ENCODE data around the gene ZNF622. TPM values are rescaled to one million over a fixed set of nuclear protein-coding genes. Genes with fewer than 3 reads are reported as not detected.

ZNF622 gene
- total RNA-seq, 1 experiment from 2014 or later, result 25.2 TPM

DNA sequence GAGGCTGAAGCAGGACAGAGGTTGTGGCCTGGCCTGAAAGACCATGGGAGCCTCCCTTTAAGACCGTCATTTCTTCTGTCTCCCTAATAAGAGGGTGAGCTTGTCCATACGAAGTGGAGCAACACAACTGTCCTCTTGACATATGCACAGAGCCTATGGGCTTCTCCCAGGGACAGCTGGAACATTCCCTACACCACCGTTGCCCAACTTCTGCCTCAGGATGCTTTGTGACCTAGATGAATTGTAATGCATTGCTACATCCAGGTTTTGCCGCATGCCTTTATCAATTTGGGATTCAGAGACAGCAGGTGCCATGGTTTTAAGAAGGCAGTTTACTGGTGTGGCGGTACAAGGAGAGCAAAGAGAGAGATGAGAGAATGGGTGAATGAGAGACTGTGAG is 34.4 kb upstream of the ZNF622 start (continued):
- TF ChIP-seq EGR1 (IDR thresholded peaks at IDR 0.05; ENCODE audit: low read depth) (no peak), JUND (IDR thresholded peaks at IDR 0.05) (no peak), POLR2AphosphoS5 (IDR thresholded peaks at IDR 0.05; ENCODE audit: low read depth, low read length) (no peak), RAD21 (IDR thresholded peaks at IDR 0.05; ENCODE audit: low read depth) (no peak), ELF1 (IDR thresholded peaks at IDR 0.05; ENCODE audit: borderline replicate concordance, low read depth) (no peak), SRF (IDR thresholded peaks at IDR 0.05; ENCODE audit: low read depth) (no peak)
- TF ChIP-seq, protein P1, sequence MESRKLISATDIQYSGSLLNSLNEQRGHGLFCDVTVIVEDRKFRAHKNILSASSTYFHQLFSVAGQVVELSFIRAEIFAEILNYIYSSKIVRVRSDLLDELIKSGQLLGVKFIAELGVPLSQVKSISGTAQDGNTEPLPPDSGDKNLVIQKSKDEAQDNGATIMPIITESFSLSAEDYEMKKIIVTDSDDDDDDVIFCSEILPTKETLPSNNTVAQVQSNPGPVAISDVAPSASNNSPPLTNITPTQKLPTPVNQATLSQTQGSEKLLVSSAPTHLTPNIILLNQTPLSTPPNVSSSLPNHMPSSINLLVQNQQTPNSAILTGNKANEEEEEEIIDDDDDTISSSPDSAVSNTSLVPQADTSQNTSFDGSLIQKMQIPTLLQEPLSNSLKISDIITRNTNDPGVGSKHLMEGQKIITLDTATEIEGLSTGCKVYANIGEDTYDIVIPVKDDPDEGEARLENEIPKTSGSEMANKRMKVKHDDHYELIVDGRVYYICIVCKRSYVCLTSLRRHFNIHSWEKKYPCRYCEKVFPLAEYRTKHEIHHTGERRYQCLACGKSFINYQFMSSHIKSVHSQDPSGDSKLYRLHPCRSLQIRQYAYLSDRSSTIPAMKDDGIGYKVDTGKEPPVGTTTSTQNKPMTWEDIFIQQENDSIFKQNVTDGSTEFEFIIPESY (IDR thresholded peaks at IDR 0.05; ENCODE audit: extremely low read depth, insufficient replicate concordance, low read length), result no peak
- TF ChIP-seq, protein P2, sequence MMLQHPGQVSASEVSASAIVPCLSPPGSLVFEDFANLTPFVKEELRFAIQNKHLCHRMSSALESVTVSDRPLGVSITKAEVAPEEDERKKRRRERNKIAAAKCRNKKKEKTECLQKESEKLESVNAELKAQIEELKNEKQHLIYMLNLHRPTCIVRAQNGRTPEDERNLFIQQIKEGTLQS (IDR thresholded peaks at IDR 0.05), result no peak

DNA sequence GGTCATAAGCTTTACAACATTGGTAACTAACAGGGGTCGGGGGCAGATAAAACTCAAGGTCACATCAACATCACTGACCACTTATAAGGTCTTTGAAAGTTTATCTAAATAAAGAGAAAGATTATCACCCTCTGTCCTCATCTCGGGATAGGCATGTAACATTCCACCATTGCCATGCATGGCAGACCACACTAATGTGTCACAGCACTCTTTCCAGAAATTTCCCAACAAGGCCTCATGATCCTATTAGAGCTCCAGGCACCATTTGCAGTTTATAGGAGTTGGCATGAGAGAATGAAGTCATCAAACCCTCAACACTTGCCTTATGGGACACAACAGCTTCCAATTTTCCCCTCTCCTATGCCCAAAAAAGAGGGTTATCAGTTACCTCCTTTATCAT is 31.9 kb upstream of the ZNF622 start:
- BruUV-seq (replicated peaks), result no TSS peak
- Histone ChIP-seq H3K4me3 (replicated peaks in 1 of 2; ENCODE audit: low read depth in 1 of 2, low read length in 2 of 2) (no peak overlapping the region), H3K9ac (ENCODE audit: low read length) (no peak overlapping the region), H3K4me1 (ENCODE audit: control insufficient read depth in 1 of 2, insufficient read depth in 2 of 2, low read length in 2 of 2) (no peaks in the 10 kb centered on the region), H2AFZ (ENCODE audit: low read depth, low read length, poor library complexity, severe bottlenecking) (no peak overlapping the region), H4K20me1 (ENCODE audit: insufficient read depth) (no peaks in the 10 kb centered on the region), H3K79me2 (ENCODE audit: insufficient read depth, low read length) (no peaks in the 10 kb centered on the region), H3K9me2 (ENCODE audit: insufficient read depth) (no peaks in the 10 kb centered on the region), H3K9me3 (ENCODE audit: control insufficient read depth in 1 of 2, insufficient read depth in 1 of 2, low read depth in 1 of 2, low read length in 2 of 2) (no peaks in the 10 kb centered on the region), H3K36me3 (ENCODE audit: control insufficient read depth in 1 of 2, insufficient read depth in 2 of 2, low read length in 2 of 2) (no peaks in the 10 kb centered on the region), H3K27ac (ENCODE audit: low read depth, low read length) (no peak overlapping the region), H3K4me2 (ENCODE audit: low read length) (no peak overlapping the region), H3K27me3 (ENCODE audit: insufficient read depth, low read length) (no peaks in the 10 kb centered on the region)
- no peak for DNase-seq (ENCODE audit: low read depth, low spot score)
- ChIA-PET RAD21 (ENCODE audit: low non-redundant PET in 1 of 2, low total read pairs in 2 of 2, uncharacterized antibody in 2 of 2, unreplicated experiment in 2 of 2) (no interaction called here), CTCF (interaction anchor here (0.6 kb wide), 1 partner anchor 296 kb away, joined by 3 read pairs; no protein-coding TSS in a partner anchor), POLR2A (no interaction called here)
- intact Hi-C loops (cut with micrococcal nuclease), result no loop called here
- TF ChIP-seq YY1 (IDR thresholded peaks at IDR 0.05; ENCODE audit: extremely low read depth, insufficient replicate concordance, low read depth, low read length) (no peak), POLR2AphosphoS5 (IDR thresholded peaks at IDR 0.05; ENCODE audit: low read depth, low read length) (no peak), EZH2phosphoT487 (IDR thresholded peaks at IDR 0.05; ENCODE audit: borderline replicate concordance) (no peak), CTCF (IDR thresholded peaks at IDR 0.05 in 2 of 3, conservative IDR thresholded peaks at IDR 0.05 in 1 of 3; ENCODE audit: borderline replicate concordance in 1 of 3, insufficient read depth in 1 of 3, low read depth in 2 of 3, low read length in 2 of 3) (no peak)
- ATAC-seq, result no peak
